Uterus (tissue), 4 donors: ENCODE results near the gene FAM124B. TPM values are rescaled to one million over a fixed set of nuclear protein-coding genes. Genes with fewer than 3 reads are reported as not detected.

Experiments
- DNase-seq, 2 donors: peaks; one replicate each; pipeline ENCODE4 v3.0.0-alpha.2; 2019 to 2020
- H3K27ac ChIP-seq, 2 donors: fragments of 200-600 bp; sonication (generic); 1 replicate in 1 of 2; 2 replicates in 1 of 2; pipeline ENCODE4 v1.5.1; 2016 to 2018
- H3K27me3 ChIP-seq, 2 donors: fragments of 200-600 bp; sonication (generic); one replicate each; pipeline ENCODE4 v1.5.1; 2018 to 2019; ENCODE audit warnings: control low read depth in 1 of 2
- H3K36me3 ChIP-seq, 2 donors: fragments of 200-600 bp; sonication (generic); one replicate each; pipeline ENCODE4 v1.5.1; 2019; ENCODE audit warnings: control low read depth in 1 of 2
- H3K4me1 ChIP-seq, 2 donors: fragments of 200-600 bp; sonication (generic); one replicate each; pipeline ENCODE4 v1.5.1; 2018 to 2019; ENCODE audit warnings: control low read depth in 1 of 2
- H3K4me3 ChIP-seq, 2 donors: fragments of 200-600 bp; sonication (generic); 1 replicate in 1 of 2; 2 replicates in 1 of 2; pipeline ENCODE4 v1.5.1; 2018 to 2019; ENCODE audit warnings: mild to moderate bottlenecking in 1 of 2
- H3K9me3 ChIP-seq, 2 donors: fragments of 200-600 bp; sonication (generic); one replicate each; pipeline ENCODE4 v1.5.1; 2019; ENCODE audit warnings: control low read depth in 1 of 2
- POLR2A ChIP-seq, 2 donors: fragments of 450-650 bp; IDR thresholded peaks; one replicate each; pipeline ENCODE4 v1.6.1; 2016; ENCODE audit warnings: antibody characterized with exemption in 2 of 2, mild to moderate bottlenecking in 1 of 2, moderate library complexity in 1 of 2
- intact Hi-C: fragments of 100-400 bp; cut with DNase I; formaldehyde crosslinking; loops from one replicate; pipeline ENCODE4 v1.15.1; 2023; ENCODE audit warnings: low total_unique reads
- total RNA-seq, 4 donors: library from RNA; depleted of rRNA in 3 of 4; stranded (reverse); fragments of >200 nt in 3 of 4; gene quantifications; one replicate each; pipeline versions ENCODE4 v1.1.0 to v1.2.4, GENCODE V29; 2014 to 2023
- TF ChIP-seq, protein P1 (sequence below), 4 experiments: fragments of 200-600 bp in 2 of 4; fragments of 450-650 bp in 2 of 4; sonication (generic) in 2 of 4; IDR thresholded peaks; one replicate each; pipeline ENCODE4 v1.5.1; 2016 to 2019; ENCODE audit warnings: antibody characterized with exemption in 4 of 4, mild to moderate bottlenecking in 2 of 4, moderate library complexity in 1 of 4
- donor health status: DM: yes; HTN: yes; CAD: no.

FAM124B gene
- total RNA-seq, 4 donors from 2014 or later = 4.6 to 7.9 (median 6.5) TPM

DNA sequence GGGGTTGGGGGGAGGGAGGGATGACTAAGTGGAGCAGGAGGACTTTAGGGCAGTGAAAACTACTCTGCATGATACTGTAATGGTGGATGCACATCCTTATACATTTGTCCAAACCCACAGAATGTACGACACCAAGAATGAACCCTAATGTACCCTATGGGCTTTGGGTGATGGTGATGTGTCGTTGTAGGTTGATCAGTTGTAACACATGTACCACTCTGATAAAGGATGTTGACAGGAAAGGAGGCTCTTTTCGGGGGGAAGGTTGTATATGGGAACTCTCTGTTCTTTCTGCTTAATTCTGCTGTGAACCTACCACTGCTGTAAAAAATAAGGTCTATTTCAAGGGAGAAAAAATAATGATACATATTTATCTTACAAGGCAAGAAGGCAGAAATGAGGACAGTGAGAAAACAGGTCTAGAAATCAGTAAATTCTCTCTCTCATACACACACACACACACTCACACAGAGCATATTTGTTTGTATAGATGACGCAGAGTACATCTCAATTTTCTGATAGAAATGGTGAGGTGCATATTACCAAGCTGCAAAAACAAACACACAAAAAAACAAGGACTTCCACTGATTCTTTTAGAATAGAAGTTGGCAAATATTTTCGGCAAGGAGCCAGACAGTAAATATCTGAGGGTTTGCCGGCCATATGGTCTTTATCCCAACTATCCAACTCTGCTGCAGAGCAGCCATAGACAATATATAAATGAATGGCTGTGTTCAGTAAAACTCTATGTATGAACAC lies 20.2 kb downstream of the FAM124B start:
- TF ChIP-seq, protein P1, sequence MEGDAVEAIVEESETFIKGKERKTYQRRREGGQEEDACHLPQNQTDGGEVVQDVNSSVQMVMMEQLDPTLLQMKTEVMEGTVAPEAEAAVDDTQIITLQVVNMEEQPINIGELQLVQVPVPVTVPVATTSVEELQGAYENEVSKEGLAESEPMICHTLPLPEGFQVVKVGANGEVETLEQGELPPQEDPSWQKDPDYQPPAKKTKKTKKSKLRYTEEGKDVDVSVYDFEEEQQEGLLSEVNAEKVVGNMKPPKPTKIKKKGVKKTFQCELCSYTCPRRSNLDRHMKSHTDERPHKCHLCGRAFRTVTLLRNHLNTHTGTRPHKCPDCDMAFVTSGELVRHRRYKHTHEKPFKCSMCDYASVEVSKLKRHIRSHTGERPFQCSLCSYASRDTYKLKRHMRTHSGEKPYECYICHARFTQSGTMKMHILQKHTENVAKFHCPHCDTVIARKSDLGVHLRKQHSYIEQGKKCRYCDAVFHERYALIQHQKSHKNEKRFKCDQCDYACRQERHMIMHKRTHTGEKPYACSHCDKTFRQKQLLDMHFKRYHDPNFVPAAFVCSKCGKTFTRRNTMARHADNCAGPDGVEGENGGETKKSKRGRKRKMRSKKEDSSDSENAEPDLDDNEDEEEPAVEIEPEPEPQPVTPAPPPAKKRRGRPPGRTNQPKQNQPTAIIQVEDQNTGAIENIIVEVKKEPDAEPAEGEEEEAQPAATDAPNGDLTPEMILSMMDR (IDR thresholded peaks at IDR 0.05) = no peak
- intact Hi-C loops = no loop called here
- Histone ChIP-seq H3K27me3 (no peaks in the 10 kb centered on the region), H3K4me1 (no peaks in the 10 kb centered on the region), H3K27ac (no peak overlapping the region), H3K4me3 (no peak overlapping the region), H3K36me3 (no peaks in the 10 kb centered on the region), H3K9me3 (no peaks in the 10 kb centered on the region)
- DNase-seq = no peak

DNA sequence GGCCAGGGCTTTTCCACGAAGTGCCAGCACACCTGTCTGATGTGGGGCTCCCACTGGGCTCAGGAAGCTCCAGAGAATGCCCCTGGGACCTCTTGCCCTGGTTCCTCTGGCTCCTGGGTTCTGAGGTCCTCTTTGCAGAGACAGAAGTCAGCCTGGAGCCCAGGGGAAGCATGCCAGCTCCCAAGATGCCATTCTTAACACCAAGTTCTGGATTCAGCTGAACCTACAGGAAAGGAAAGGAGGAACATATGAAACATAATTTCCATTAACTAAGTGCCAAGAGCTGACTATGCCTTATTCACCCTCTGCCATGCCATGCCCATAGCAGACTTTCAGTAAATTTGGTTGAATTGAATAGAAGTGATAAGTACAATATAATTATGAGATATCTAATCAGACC lies 21.9 kb downstream of the FAM124B start:
- H3K27me3 ChIP-seq = no peaks in the 10 kb centered on the region
- H3K27ac ChIP-seq = no peak overlapping the region
- TF ChIP-seq POLR2A (IDR thresholded peaks at IDR 0.05) = no peak
- TF ChIP-seq, protein P1 (IDR thresholded peaks at IDR 0.05) = no peak
- H3K4me3 ChIP-seq = no peak overlapping the region
- H3K4me1 ChIP-seq = no peaks in the 10 kb centered on the region
- H3K9me3 ChIP-seq = no peaks in the 10 kb centered on the region
- no peak for DNase-seq
- H3K36me3 ChIP-seq = no peaks in the 10 kb centered on the region
- intact Hi-C loops = no loop called here

DNA sequence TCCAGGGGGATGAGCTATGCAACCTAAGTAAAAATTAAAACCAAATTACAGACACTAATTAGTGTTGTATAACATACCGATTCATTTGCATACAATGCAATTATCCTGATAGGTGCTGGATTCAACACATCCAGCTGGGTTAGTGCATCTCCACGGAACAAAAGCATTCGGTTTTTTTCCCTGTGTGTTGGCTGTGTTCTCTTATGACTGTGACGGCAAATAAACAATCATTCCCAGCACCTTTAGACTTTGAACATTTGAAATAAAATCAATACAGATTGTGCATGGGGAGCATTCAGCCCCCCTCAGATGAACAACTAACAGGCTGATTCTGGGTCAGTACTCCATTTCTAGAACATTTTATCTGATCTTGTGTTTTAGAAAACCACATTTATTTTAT lies 22.7 kb downstream of the FAM124B start:
- DNase-seq = no peak
- Histone ChIP-seq H3K36me3 (no peaks in the 10 kb centered on the region), H3K4me1 (no peaks in the 10 kb centered on the region), H3K4me3 (no peak overlapping the region), H3K27me3 (no peaks in the 10 kb centered on the region), H3K9me3 (no peaks in the 10 kb centered on the region), H3K27ac (no peak overlapping the region)
- no peak for TF ChIP-seq POLR2A (IDR thresholded peaks at IDR 0.05)
- TF ChIP-seq, protein P1 (IDR thresholded peaks at IDR 0.05) = no peak
- intact Hi-C loops = no loop called here

DNA sequence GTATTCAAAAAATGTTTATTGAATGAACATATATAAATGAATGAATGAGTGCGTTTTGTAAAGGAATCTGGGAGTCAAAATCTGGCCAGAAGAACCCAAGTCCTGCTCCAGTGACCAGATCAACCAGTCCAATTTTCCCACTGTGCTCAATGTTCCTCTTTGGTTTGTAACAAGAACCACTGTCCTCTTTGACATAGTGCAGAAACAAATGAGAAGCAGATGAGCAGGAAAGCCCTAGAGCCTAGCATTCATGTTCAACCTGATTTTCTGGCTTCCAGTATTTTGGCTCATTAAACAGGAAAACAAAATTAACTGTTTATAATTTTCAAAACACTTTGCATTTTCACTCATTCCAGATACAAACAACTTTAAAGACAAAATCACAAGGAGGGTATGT lies 23.2 kb downstream of the FAM124B start:
- Histone ChIP-seq H3K27ac (no peak overlapping the region), H3K4me3 (no peak overlapping the region), H3K4me1 (no peaks in the 10 kb centered on the region), H3K27me3 (no peaks in the 10 kb centered on the region), H3K36me3 (no peaks in the 10 kb centered on the region), H3K9me3 (no peaks in the 10 kb centered on the region)
- TF ChIP-seq, protein P1 (IDR thresholded peaks at IDR 0.05) = no peak
- no peak for TF ChIP-seq POLR2A (IDR thresholded peaks at IDR 0.05)
- intact Hi-C loops = no loop called here
- no peak for DNase-seq

DNA sequence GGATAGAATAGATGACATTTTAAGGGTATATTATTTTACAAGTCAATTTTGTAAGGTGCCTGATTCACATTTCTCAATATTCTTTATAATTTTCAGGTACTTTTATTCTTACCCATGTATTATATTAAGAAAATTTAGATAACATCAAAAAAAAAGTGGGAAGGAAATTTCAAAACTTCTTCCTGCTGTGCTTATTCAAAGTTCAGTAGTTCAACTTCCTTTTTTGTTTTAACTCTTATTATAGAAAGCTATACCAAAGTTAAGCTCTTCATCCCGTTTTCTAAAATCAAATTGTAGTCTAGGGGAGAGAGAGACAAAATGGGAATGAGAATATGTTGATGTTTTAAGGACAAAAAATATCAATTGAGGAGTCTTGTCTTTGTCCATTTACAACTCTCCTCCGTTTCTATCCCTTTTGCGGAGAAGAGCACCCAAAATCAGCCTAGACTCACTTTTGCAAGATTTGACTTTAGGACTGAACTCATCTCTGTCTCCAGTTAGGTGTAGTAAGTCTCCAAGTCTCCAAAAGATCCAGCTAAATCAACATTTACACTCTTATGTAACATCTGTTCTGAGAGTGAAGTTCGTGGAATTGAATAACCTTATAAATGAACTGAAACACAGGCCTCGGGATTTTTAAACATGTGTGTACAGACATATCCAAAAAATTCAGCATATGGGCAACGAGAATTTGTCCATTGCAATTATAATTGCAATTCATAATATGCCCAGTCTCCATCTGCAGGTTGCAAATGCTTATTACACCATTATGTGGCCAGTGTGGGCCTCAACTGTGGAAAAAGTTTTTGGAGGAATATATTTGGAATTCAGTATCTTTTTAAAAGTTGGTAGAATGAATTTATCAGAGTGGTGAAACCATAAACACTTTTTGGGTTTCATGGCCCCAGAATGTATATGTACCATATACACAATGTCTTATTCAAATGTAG lies 23.9 kb downstream of the FAM124B start:
- Histone ChIP-seq H3K36me3 (no peaks in the 10 kb centered on the region), H3K4me3 (no peak overlapping the region), H3K27ac (no peak overlapping the region), H3K27me3 (no peaks in the 10 kb centered on the region), H3K9me3 (no peaks in the 10 kb centered on the region), H3K4me1 (no peaks in the 10 kb centered on the region)
- DNase-seq = no peak
- TF ChIP-seq POLR2A (IDR thresholded peaks at IDR 0.05) = no peak
- TF ChIP-seq, protein P1 (IDR thresholded peaks at IDR 0.05) = no peak
- intact Hi-C loops = no loop called here
